DOHH2 (cell line): ENCODE measurements around the gene GDAP2.

ENCODE experiments used
- H3F3A ChIP-seq: fragments of 200-600 bp; sonication (generic), shearing (Covaris generic); 2 replicates; pipeline ENCODE4 v1.6.0; 2016; ENCODE audit warnings: antibody characterized with exemption, mild to moderate bottlenecking; ENCODE audit not compliant: control insufficient read depth, insufficient read depth
- H3K27ac ChIP-seq: fragments of 200-600 bp; sonication (generic); 2 replicates; pipeline ENCODE4 v1.5.1; 2014; ENCODE audit warnings: low read depth, mild to moderate bottlenecking, low read length, moderate library complexity
- H3K27me3 ChIP-seq: fragments of 200-600 bp; sonication (generic); 2 replicates; pipeline ENCODE4 v1.6.1; 2014; ENCODE audit warnings: mild to moderate bottlenecking, low read length, mixed read lengths; ENCODE audit not compliant: control insufficient read depth
- H3K36me3 ChIP-seq: fragments of 200-600 bp; sonication (generic); 2 replicates; pipeline ENCODE4 v1.6.1; 2014; ENCODE audit warnings: mild to moderate bottlenecking, low read length, moderate library complexity, mixed read lengths; ENCODE audit not compliant: control insufficient read depth
- H3K4me1 ChIP-seq: fragments of 200-600 bp; sonication (generic); 2 replicates; pipeline ENCODE4 v1.6.1; 2014; ENCODE audit warnings: mild to moderate bottlenecking, low read length, mixed read lengths; ENCODE audit not compliant: control insufficient read depth
- H3K4me2 ChIP-seq: fragments of 200-600 bp; sonication (generic); 2 replicates; pipeline ENCODE4 v1.6.0; 2014; ENCODE audit warnings: mild to moderate bottlenecking, low read length, moderate library complexity
- H3K4me3 ChIP-seq: fragments of 200-600 bp; sonication (generic); 2 replicates; pipeline ENCODE4 v1.5.1; 2014; ENCODE audit warnings: mild to moderate bottlenecking, low read length, mixed read lengths
- H3K79me2 ChIP-seq: fragments of 200-600 bp; sonication (generic); 2 replicates; pipeline ENCODE4 v1.6.1; 2014; ENCODE audit warnings: mild to moderate bottlenecking, low read length, mixed read lengths; ENCODE audit not compliant: control insufficient read depth
- H3K9me2 ChIP-seq: fragments of 200-600 bp; sonication (generic); replicated peaks from 2 replicates; pipeline ENCODE4 v1.6.1; 2014; ENCODE audit warnings: mild to moderate bottlenecking, low read length, mixed read lengths; ENCODE audit not compliant: control insufficient read depth
- H3K9me3 ChIP-seq: fragments of 200-600 bp; sonication (generic); 2 replicates; pipeline ENCODE4 v1.6.1; 2014; ENCODE audit warnings: antibody characterized with exemption, low read length, mixed read lengths; ENCODE audit not compliant: control insufficient read depth, insufficient read depth
- H4K20me1 ChIP-seq: fragments of 200-600 bp; sonication (generic); 2 replicates; pipeline ENCODE4 v1.6.0; 2014; ENCODE audit warnings: low read depth, mild to moderate bottlenecking, antibody characterized with exemption, low read length, moderate library complexity; ENCODE audit not compliant: control insufficient read depth, insufficient read depth
- CTCF ChIP-seq: fragments of 200-600 bp; sonication (generic); IDR thresholded peaks from one replicate; pipeline ENCODE4 v1.5.1; 2014; ENCODE audit warnings: antibody characterized with exemption, mild to moderate bottlenecking, low read depth, low read length; ENCODE audit not compliant: poor library complexity, severe bottlenecking
- EZH2phosphoT487 ChIP-seq: fragments of 200-600 bp; sonication (generic); IDR thresholded peaks from 2 replicates; pipeline ENCODE4 v1.6.1; 2017; ENCODE audit warnings: borderline replicate concordance, mild to moderate bottlenecking, antibody characterized with exemption, low read length, moderate library complexity, mixed read lengths

The GDAP2 gene

GRCh38 chr1:117841117-117841650, 88.2 kb downstream of the GDAP2 start:
- Histone ChIP-seq H3K27ac (no peak overlapping the region), H3F3A (no peaks in the 10 kb centered on the region), H3K4me2 (no peak overlapping the region), H3K27me3 (no peaks in the 10 kb centered on the region), H3K79me2 (no peaks in the 10 kb centered on the region), H4K20me1 (no peaks in the 10 kb centered on the region), H3K4me3 (no peak overlapping the region), H3K4me1 (no peaks in the 10 kb centered on the region), H3K9me3 (no peaks in the 10 kb centered on the region), H3K9me2 (no peaks in the 10 kb centered on the region), H3K36me3 (no peaks in the 10 kb centered on the region)
- no peak for TF ChIP-seq EZH2phosphoT487

GRCh38 chr1:117838911-117839310, 90.5 kb downstream of the GDAP2 start:
- H3K4me1 ChIP-seq = no peaks in the 10 kb centered on the region
- H3K36me3 ChIP-seq = no peaks in the 10 kb centered on the region
- H4K20me1 ChIP-seq = no peaks in the 10 kb centered on the region
- no peak for TF ChIP-seq CTCF
- H3K9me3 ChIP-seq = no peaks in the 10 kb centered on the region
- H3K4me2 ChIP-seq = no peak overlapping the region
- H3K9me2 ChIP-seq = no peaks in the 10 kb centered on the region
- no peaks in the 10 kb centered on the region for H3K27me3 ChIP-seq
- no peaks in the 10 kb centered on the region for H3F3A ChIP-seq
- H3K4me3 ChIP-seq = no peak overlapping the region
- no peak overlapping the region for H3K27ac ChIP-seq
- H3K79me2 ChIP-seq = no peaks in the 10 kb centered on the region

DNA sequence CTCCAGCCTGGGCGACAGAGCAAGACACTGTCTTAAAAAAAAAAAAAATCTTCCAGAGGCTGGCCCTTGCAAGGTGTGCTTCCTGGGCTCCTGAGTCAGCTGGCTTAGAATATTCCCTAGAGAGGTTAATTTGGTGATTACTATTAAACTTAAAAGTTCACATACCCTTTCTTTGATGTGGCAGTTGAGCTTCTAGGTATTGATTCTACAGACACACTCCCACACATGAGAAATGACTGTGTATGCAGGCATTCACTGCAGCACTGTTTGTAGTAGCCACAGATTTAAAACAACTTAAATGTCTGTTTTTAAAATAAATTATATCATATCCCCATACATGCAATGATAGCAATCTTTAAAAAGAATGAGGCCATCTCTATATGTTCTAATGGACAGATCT, 93.4 kb downstream of the GDAP2 start:
- Histone ChIP-seq H3K4me3 (no peak overlapping the region), H3K27me3 (no peaks in the 10 kb centered on the region), H3K36me3 (no peaks in the 10 kb centered on the region), H4K20me1 (no peaks in the 10 kb centered on the region), H3F3A (no peaks in the 10 kb centered on the region), H3K4me2 (no peak overlapping the region), H3K9me2 (no peaks in the 10 kb centered on the region), H3K27ac (no peak overlapping the region), H3K4me1 (no peaks in the 10 kb centered on the region), H3K79me2 (no peaks in the 10 kb centered on the region), H3K9me3 (no peaks in the 10 kb centered on the region)
- TF ChIP-seq CTCF (no peak), EZH2phosphoT487 (no peak)

DNA sequence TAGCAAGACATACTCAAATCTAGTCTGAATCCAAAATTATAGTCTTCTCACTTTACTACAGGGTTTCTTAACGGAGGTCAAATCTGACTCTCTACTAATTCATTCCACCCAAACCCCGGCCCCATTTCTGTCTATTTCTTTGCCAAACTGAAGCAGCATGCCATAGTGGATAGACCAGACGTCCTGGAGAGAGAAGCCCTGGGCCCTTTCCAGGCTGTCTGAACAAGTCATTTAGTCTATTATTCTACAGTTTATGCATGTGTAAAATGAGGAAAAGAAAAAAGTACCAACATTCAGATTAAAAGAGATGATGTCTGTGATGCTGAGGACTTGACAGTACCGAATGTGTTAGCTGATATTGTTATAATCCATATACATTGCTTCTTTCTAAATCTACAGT, 95.0 kb downstream of the GDAP2 start:
- Histone ChIP-seq H3F3A (no peaks in the 10 kb centered on the region), H3K27ac (no peak overlapping the region), H3K79me2 (no peaks in the 10 kb centered on the region), H3K36me3 (no peaks in the 10 kb centered on the region), H3K4me1 (no peaks in the 10 kb centered on the region), H3K9me2 (no peaks in the 10 kb centered on the region), H3K27me3 (no peaks in the 10 kb centered on the region), H3K9me3 (no peaks in the 10 kb centered on the region; the same call in 1 of the 2 replicates), H3K4me3 (no peak overlapping the region), H4K20me1 (no peaks in the 10 kb centered on the region), H3K4me2 (no peak overlapping the region)
- no peak for TF ChIP-seq EZH2phosphoT487
- no peak for TF ChIP-seq CTCF
